H1 (cell line): Measurements from ENCODE around the gene CALML5. TPM values are rescaled to one million over a fixed set of nuclear protein-coding genes. Genes with fewer than 3 reads are reported as not detected.

ENCODE experiments used
- CTCF ChIA-PET: fragments of 300-600 bp; sonication (Branson Sonifier 250); formaldehyde crosslinking; loops from one replicate; lab custom pipeline; 2021; ENCODE audit not compliant: partially characterized antibody; lab: Charles Lee
- POLR2A ChIA-PET: fragments of 300-600 bp; sonication (Branson Sonifier 250); formaldehyde crosslinking; loops from one replicate; lab custom pipeline; 2021; ENCODE audit warnings: inconsistent platforms; ENCODE audit not compliant: partially characterized antibody; lab: Charles Lee
- DNase-seq, 2 experiments: peaks; one replicate each; pipeline versions ENCODE4 v3.0.0 to v3.0.0-alpha.2; 2010 to 2022; ENCODE audit warnings: low spot score in 2 of 2, low read depth in 1 of 2, mixed read lengths in 1 of 2
- FAIRE-seq: peaks from 2 replicates; lab custom pipeline; 2011; peaks lifted over from hg19 to GRCh38; lab: Jason Lieb, UNC
- H2AFZ ChIP-seq: 2 replicates; pipeline ENCODE4 v1.8.1; 2012; ENCODE audit warnings: low read length, inconsistent platforms
- H2AK5ac ChIP-seq: 2 replicates; pipeline ENCODE4 v1.6.1; 2013; ENCODE audit warnings: low read depth, low read length
- H2BK120ac ChIP-seq: replicated peaks from 2 replicates; pipeline ENCODE3; 2013; ENCODE audit warnings: low read depth, low read length, inconsistent platforms
- H2BK12ac ChIP-seq: 2 replicates; pipeline ENCODE4 v1.6.1; 2013; ENCODE audit warnings: low read depth, low read length
- H2BK15ac ChIP-seq: 2 replicates; pipeline ENCODE4 v1.6.1; 2013; ENCODE audit warnings: low read length
- H2BK20ac ChIP-seq: 2 replicates; pipeline ENCODE4 v1.6.1; 2013; ENCODE audit warnings: low read length
- H2BK5ac ChIP-seq: 2 replicates; pipeline ENCODE4 v1.6.1; 2013; ENCODE audit warnings: low read depth, low read length
- H3K14ac ChIP-seq: 2 replicates; pipeline ENCODE4 v1.6.1; 2013; ENCODE audit warnings: inconsistent platforms; ENCODE audit not compliant: insufficient read length
- H3K18ac ChIP-seq: 2 replicates; pipeline ENCODE4 v1.6.1; 2013; ENCODE audit warnings: low read length; ENCODE audit errors: extremely low read depth
- H3K23ac ChIP-seq: 2 replicates; pipeline ENCODE4 v1.6.1; 2013; ENCODE audit warnings: inconsistent platforms; ENCODE audit not compliant: insufficient read length
- H3K23me2 ChIP-seq: 2 replicates; pipeline ENCODE4 v1.6.1; 2013; ENCODE audit warnings: low read depth, low read length
- H3K27ac ChIP-seq: 2 replicates; pipeline ENCODE4 v1.6.1; 2011; ENCODE audit warnings: low read depth, low read length, inconsistent platforms
- H3K27me3 ChIP-seq, 4 experiments: replicated peaks in 1 of 4; 1 replicate in 1 of 4; 2 replicates in 3 of 4; pipeline versions ENCODE4 v1.6.1 to v1.8.1; 2011 to 2013; ENCODE audit warnings: low read length in 3 of 4, mild to moderate bottlenecking in 3 of 4, inconsistent platforms in 2 of 4, mixed read lengths in 2 of 4, moderate library complexity in 1 of 4; ENCODE audit not compliant: control insufficient read depth in 3 of 4, insufficient read depth in 3 of 4; ENCODE audit errors: extremely low read depth in 1 of 4
- H3K36me3 ChIP-seq, 4 experiments: 2 replicates each; pipeline versions ENCODE4 v1.6.1 to v1.8.1; 2011 to 2013; ENCODE audit warnings: mild to moderate bottlenecking in 4 of 4, low read length in 3 of 4, moderate library complexity in 2 of 4, control low read depth in 1 of 4, inconsistent platforms in 1 of 4; ENCODE audit not compliant: insufficient read depth in 4 of 4, control insufficient read depth in 2 of 4
- H3K4ac ChIP-seq: replicated peaks from 2 replicates; pipeline ENCODE3; 2013; ENCODE audit warnings: low read length, low read depth, mixed read lengths, inconsistent platforms; ENCODE audit not compliant: insufficient read length
- H3K4me1 ChIP-seq, 4 experiments: replicated peaks in 1 of 4; 1 replicate in 1 of 4; 2 replicates in 3 of 4; pipeline versions ENCODE4 v1.6.1 to v1.8.1; 2011 to 2013; ENCODE audit warnings: low read length in 3 of 4, inconsistent platforms in 2 of 4, mixed read lengths in 1 of 4; ENCODE audit not compliant: insufficient read depth in 4 of 4, control insufficient read depth in 3 of 4
- H3K4me2 ChIP-seq, 2 experiments: 2 replicates each; pipeline versions ENCODE4 v1.6.1 to v1.8.1; 2011 to 2013; ENCODE audit warnings: low read depth in 2 of 2, low read length in 2 of 2, control low read depth in 1 of 2, inconsistent platforms in 1 of 2, mild to moderate bottlenecking in 1 of 2; ENCODE audit not compliant: insufficient read depth in 1 of 2
- H3K4me3 ChIP-seq, 4 experiments: fragments of 200-600, 300-600 bp in 1 of 4; sonication (generic), shearing (Covaris generic), sonication (Bioruptor Twin) in 1 of 4; 2 replicates each; pipeline versions ENCODE4 v1.5.1 to v1.8.1; 2011 to 2016; ENCODE audit warnings: low read length in 4 of 4, low read depth in 3 of 4, control low read depth in 2 of 4, inconsistent platforms in 2 of 4, mild to moderate bottlenecking in 2 of 4, mixed read lengths in 1 of 4, moderate library complexity in 1 of 4; ENCODE audit not compliant: insufficient read depth in 2 of 4; ENCODE audit errors: extremely low read depth in 1 of 4
- H3K56ac ChIP-seq: replicated peaks from 2 replicates; pipeline ENCODE3; 2013; ENCODE audit warnings: low read depth, mild to moderate bottlenecking, mixed read lengths, low read length, inconsistent platforms; ENCODE audit not compliant: insufficient read length
- H3K79me1 ChIP-seq: 2 replicates; pipeline ENCODE4 v1.6.1; 2013; ENCODE audit warnings: low read depth, low read length, control low read depth
- H3K79me2 ChIP-seq, 2 experiments: 2 replicates each; pipeline versions ENCODE4 v1.6.1 to v1.8.1; 2012 to 2013; ENCODE audit warnings: low read length in 2 of 2, mild to moderate bottlenecking in 2 of 2, inconsistent platforms in 1 of 2; ENCODE audit not compliant: insufficient read depth in 2 of 2, control insufficient read depth in 1 of 2
- H3K9ac ChIP-seq, 4 experiments: replicated peaks in 1 of 4; 1 replicate in 1 of 4; 2 replicates in 3 of 4; pipeline versions ENCODE4 v1.6.1 to v1.8.1; 2011 to 2013; ENCODE audit warnings: low read depth in 3 of 4, low read length in 3 of 4, control low read depth in 2 of 4, mild to moderate bottlenecking in 2 of 4, moderate library complexity in 2 of 4, inconsistent platforms in 1 of 4; ENCODE audit errors: extremely low read depth in 1 of 4
- H3K9me3 ChIP-seq, 2 experiments: 2 replicates each; pipeline versions ENCODE4 v1.6.1 to v1.8.1; 2012 to 2013; ENCODE audit warnings: mild to moderate bottlenecking in 2 of 2, moderate library complexity in 2 of 2, control low read depth in 1 of 2, inconsistent platforms in 1 of 2, low read depth in 1 of 2, low read length in 1 of 2, mixed read lengths in 1 of 2; ENCODE audit not compliant: insufficient read depth in 2 of 2
- H4K20me1 ChIP-seq, 2 experiments: replicated peaks in 1 of 2; 2 replicates each; pipeline versions ENCODE3 to v1.8.1; 2011 to 2013; ENCODE audit warnings: inconsistent platforms in 2 of 2, low read length in 2 of 2, mild to moderate bottlenecking in 1 of 2; ENCODE audit not compliant: insufficient read depth in 2 of 2, control insufficient read depth in 1 of 2
- H4K5ac ChIP-seq: 2 replicates; pipeline ENCODE4 v1.6.1; 2013; ENCODE audit warnings: low read length, low read depth, mixed read lengths, inconsistent platforms; ENCODE audit not compliant: insufficient read length
- H4K8ac ChIP-seq: 2 replicates; pipeline ENCODE4 v1.8.0; 2013; ENCODE audit warnings: mild to moderate bottlenecking, moderate library complexity, low read length, inconsistent platforms; ENCODE audit not compliant: insufficient read depth; ENCODE audit errors: extremely low read depth
- H4K91ac ChIP-seq: replicated peaks from 2 replicates; pipeline ENCODE3; 2013; ENCODE audit warnings: low read length, mixed read lengths, inconsistent platforms; ENCODE audit not compliant: insufficient read length
- EZH2 ChIP-seq: fragments of 200-600 bp; sonication (generic); IDR thresholded peaks from 2 replicates; pipeline ENCODE4 v1.7.1; 2012; ENCODE audit warnings: low read depth, mild to moderate bottlenecking, moderate library complexity, low read length, inconsistent platforms; ENCODE audit not compliant: severe bottlenecking
- GTF2F1 ChIP-seq: IDR thresholded peaks from 2 replicates; pipeline ENCODE4 v1.6.1; 2012; ENCODE audit warnings: low read depth, low read length, improper control_type of control experiment, borderline replicate concordance
- KDM1A ChIP-seq: fragments of 200-600, 300-600 bp; sonication (generic); IDR thresholded peaks from 2 replicates; pipeline ENCODE4 v1.7.1; 2016; ENCODE audit warnings: mild to moderate bottlenecking, low read length, borderline replicate concordance
- MAFK ChIP-seq: IDR thresholded peaks from 2 replicates; pipeline ENCODE4 v1.6.1; 2012; ENCODE audit warnings: low read depth, mild to moderate bottlenecking, improper control_type of control experiment, low read length
- NANOG ChIP-seq: IDR thresholded peaks from 2 replicates; pipeline ENCODE4 v1.6.1; 2011; ENCODE audit warnings: low read length, low read depth, mild to moderate bottlenecking, inconsistent platforms; ENCODE audit not compliant: insufficient read depth, poor library complexity, severe bottlenecking
- POU5F1 ChIP-seq: IDR thresholded peaks from 2 replicates; pipeline ENCODE4 v1.6.1; 2011; ENCODE audit warnings: low read depth, mild to moderate bottlenecking, low read length, moderate library complexity
- RNF2 ChIP-seq: fragments of 200-900, 300-1000 bp; sonication (generic); IDR thresholded peaks from 2 replicates; pipeline ENCODE4 v1.7.1; 2016; ENCODE audit warnings: borderline replicate concordance, low read depth, mild to moderate bottlenecking, antibody characterized with exemption, low read length; ENCODE audit not compliant: poor library complexity, severe bottlenecking; ENCODE audit errors: missing control alignments
- SP4 ChIP-seq: IDR thresholded peaks from 2 replicates; pipeline ENCODE4 v1.6.1; 2012; ENCODE audit warnings: low read length, inconsistent platforms
- WGBS, 2 experiments: shearing (Covaris generic) in 1 of 2; methylation state at CpG; one replicate each; pipeline versions ENCODE4 v1.1.6 to v1.1.7; 2013 to 2015; ENCODE audit warnings: low lambda C conversion rate in 2 of 2, mixed read lengths in 2 of 2, inconsistent platforms in 1 of 2, low coverage in 1 of 2, missing lambda C conversion rate in 1 of 2; ENCODE audit not compliant: insufficient replicate concordance in 2 of 2, insufficient coverage in 1 of 2, insufficient read length in 1 of 2; ENCODE audit errors: extremely low coverage in 1 of 2, missing lambda C conversion rate in 1 of 2; 5-methylcytosine and 5-hydroxymethylcytosine counted together
- polyA plus RNA-seq, 7 experiments: library from polyadenylated mRNA; depleted of rRNA in 3 of 7; stranded (reverse) in 5 of 7; unstranded in 2 of 7; fragments of >200 nt in 5 of 7; fragments of 200-250 nt in 2 of 7; gene quantifications; 1 replicate in 5 of 7; 2 replicates in 1 of 7; 4 replicates in 1 of 7; pipeline versions ENCODE4 v1.2.1 to v1.2.3, GENCODE V29; 2011 to 2013; ENCODE audit warnings: missing spikeins in 2 of 7, mixed read lengths in 2 of 7
- total RNA-seq: library from RNA; stranded (reverse); fragmentation: NEBNext Ultra II Directional; extraction: Animal tissue kit (Norgen Biotek cat#: 25700); gene quantifications from 2 replicates; pipeline ENCODE4 v1.2.1, GENCODE V29; 2021
- TF ChIP-seq, protein P1 (sequence below): IDR thresholded peaks from 2 replicates; pipeline ENCODE4 v1.6.1; 2011; ENCODE audit warnings: low read depth, mild to moderate bottlenecking, low read length; ENCODE audit not compliant: insufficient read depth
- TF ChIP-seq, protein P2 (sequence below): IDR thresholded peaks from 2 replicates; pipeline ENCODE4 v1.6.1; 2011; ENCODE audit warnings: low read length, improper control_type of control experiment

The CALML5 gene
- total and polyA plus RNA-seq, 2 of the 8 experiments (the other 6 are each of a cell fraction or from before 2014, with no cell fraction given): not detected

DNA sequence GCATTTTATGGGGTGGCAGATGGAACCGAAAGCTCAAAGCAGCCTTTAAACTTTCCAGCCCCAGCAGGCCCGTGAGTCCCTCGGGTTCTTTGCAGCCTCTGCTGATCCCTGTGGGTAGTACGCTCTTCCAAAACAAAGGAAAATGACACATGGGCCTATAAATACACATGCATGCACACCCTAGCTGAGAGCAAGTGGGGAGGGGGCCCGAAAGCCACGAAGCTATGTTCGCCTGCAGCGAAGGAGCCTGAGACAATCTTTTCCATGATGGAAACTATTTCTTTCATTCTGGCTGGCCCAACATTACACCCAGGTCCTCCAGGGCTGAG is 32.2 kb downstream of the CALML5 start:
- peak overlapping the region; percentile 94 for H2BK12ac ChIP-seq
- H3K4ac ChIP-seq: peak overlapping the region; percentile 15
- peak overlapping the region; percentile 22 for H4K91ac ChIP-seq
- peak in 1 of 2 experiments; percentile 43 for DNase-seq
- 78% methylated on average over 8 of the region's 8 CpGs; no CpG with 5 or more reads in 1 of the 2 experiments for WGBS, 2 experiments
- POLR2A ChIA-PET: interaction anchor here (0.9 to 4.8 kb wide), 9 partner anchors 11 to 41 kb away, joined by 3 to 44 read pairs (median 6); no protein-coding TSS in a partner anchor
- H3K23ac ChIP-seq: no peak overlapping the region
- no peak overlapping the region for H2AFZ ChIP-seq
- H3K27ac ChIP-seq: no peak overlapping the region
- H3K18ac ChIP-seq: peak overlapping the region; percentile 78
- H3K23me2 ChIP-seq: peaks cover 8% of the 10 kb centered on the region; the same call in 1 of the 2 replicates
- FAIRE-seq: no peak
- CTCF ChIA-PET: interaction anchor here (0.8 to 2.2 kb wide), 6 partner anchors 10 to 156 kb away, joined by 3 to 9 read pairs (median 4); partner anchors contain the start of gene CALML5
- 0 out of 2 replicates have a peak overlapping the region, but pooled peaks have one; percentile 61 for H2BK15ac ChIP-seq
- H3K79me1 ChIP-seq: no peaks in the 10 kb centered on the region
- H3K4me2 ChIP-seq: peak overlapping the region in 1 of 2 experiments; percentile 71; a peak in 1 of 4 replicates
- H2BK120ac ChIP-seq: peak overlapping the region; percentile 81
- H3K27me3 ChIP-seq: peaks cover 0 to 4% (median 0%) of the 10 kb centered on the region in 4 experiments; a peak in 1 of 7 replicates
- no peak overlapping the region for H3K4me3 ChIP-seq
- no peaks in the 10 kb centered on the region; a peak in 1 of 8 replicates for H3K36me3 ChIP-seq
- no peaks in the 10 kb centered on the region for H3K79me2 ChIP-seq
- peak overlapping the region; percentile 96; the same call in 1 of the 2 replicates for H2BK5ac ChIP-seq
- H3K4me1 ChIP-seq: peaks cover 8 to 18% (median 14%) of the 10 kb centered on the region in 4 experiments
- no peak overlapping the region for H4K5ac ChIP-seq
- H2BK20ac ChIP-seq: peak overlapping the region; percentile 99
- no peak overlapping the region for H3K56ac ChIP-seq
- H3K14ac ChIP-seq: no peak overlapping the region
- no peak overlapping the region for H3K9ac ChIP-seq
- H4K20me1 ChIP-seq: no peaks in the 10 kb centered on the region
- 0 out of 2 replicates have a peak overlapping the region, but pooled peaks have one; percentile 68 for H4K8ac ChIP-seq
- peaks cover 18 to 22% of the 10 kb centered on the region in 2 experiments for H3K9me3 ChIP-seq
- H2AK5ac ChIP-seq: 0 out of 2 replicates have a peak overlapping the region, but pooled peaks have one; percentile 67
- TF ChIP-seq POU5F1 (no peak), KDM1A (no peak), SP4 (no peak), EZH2 (no peak), RNF2 (no peak), GTF2F1 (no peak), NANOG (no peak), MAFK (no peak)
- TF ChIP-seq, protein P1, sequence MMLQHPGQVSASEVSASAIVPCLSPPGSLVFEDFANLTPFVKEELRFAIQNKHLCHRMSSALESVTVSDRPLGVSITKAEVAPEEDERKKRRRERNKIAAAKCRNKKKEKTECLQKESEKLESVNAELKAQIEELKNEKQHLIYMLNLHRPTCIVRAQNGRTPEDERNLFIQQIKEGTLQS: no peak
- TF ChIP-seq, protein P2, sequence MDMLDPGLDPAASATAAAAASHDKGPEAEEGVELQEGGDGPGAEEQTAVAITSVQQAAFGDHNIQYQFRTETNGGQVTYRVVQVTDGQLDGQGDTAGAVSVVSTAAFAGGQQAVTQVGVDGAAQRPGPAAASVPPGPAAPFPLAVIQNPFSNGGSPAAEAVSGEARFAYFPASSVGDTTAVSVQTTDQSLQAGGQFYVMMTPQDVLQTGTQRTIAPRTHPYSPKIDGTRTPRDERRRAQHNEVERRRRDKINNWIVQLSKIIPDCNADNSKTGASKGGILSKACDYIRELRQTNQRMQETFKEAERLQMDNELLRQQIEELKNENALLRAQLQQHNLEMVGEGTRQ: no peak
